Astrocyte (in vitro differentiated cells and primary cell): ENCODE measurements around the gene PDGFD.

ENCODE experiments used
- EZH2 ChIP-seq: IDR thresholded peaks from 2 replicates; pipeline ENCODE4 v1.6.1; 2012; ENCODE audit warnings: mild to moderate bottlenecking, low read length, inconsistent platforms; ENCODE audit not compliant: insufficient read depth
- TF ChIP-seq, protein P1 (sequence below): IDR thresholded peaks from 2 replicates; pipeline ENCODE4 v1.5.1; 2011; ENCODE audit warnings: low read depth, mild to moderate bottlenecking, inconsistent platforms, low read length, moderate library complexity; ENCODE audit not compliant: insufficient read depth

DNA sequence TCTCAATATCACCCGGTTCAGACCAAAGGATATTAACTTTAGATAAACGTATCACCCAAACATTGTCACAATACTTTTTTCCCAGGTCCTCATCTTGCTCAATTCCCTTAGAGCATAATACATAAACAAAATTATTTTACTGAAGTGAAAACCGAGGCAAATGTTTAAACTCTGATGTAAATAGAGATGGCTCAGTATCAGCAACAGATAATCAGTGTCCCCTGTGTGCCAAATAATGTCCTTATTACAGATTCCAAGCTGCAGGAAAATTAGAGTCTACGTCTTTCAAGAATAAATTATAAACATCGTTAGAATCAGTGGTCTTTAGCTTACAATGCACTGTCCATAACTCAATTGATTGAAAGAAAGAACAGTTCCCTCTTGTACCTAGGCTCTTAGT lies 77.3 kb downstream of the PDGFD start:
- TF ChIP-seq, protein P1, sequence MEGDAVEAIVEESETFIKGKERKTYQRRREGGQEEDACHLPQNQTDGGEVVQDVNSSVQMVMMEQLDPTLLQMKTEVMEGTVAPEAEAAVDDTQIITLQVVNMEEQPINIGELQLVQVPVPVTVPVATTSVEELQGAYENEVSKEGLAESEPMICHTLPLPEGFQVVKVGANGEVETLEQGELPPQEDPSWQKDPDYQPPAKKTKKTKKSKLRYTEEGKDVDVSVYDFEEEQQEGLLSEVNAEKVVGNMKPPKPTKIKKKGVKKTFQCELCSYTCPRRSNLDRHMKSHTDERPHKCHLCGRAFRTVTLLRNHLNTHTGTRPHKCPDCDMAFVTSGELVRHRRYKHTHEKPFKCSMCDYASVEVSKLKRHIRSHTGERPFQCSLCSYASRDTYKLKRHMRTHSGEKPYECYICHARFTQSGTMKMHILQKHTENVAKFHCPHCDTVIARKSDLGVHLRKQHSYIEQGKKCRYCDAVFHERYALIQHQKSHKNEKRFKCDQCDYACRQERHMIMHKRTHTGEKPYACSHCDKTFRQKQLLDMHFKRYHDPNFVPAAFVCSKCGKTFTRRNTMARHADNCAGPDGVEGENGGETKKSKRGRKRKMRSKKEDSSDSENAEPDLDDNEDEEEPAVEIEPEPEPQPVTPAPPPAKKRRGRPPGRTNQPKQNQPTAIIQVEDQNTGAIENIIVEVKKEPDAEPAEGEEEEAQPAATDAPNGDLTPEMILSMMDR = no peak
- no peak for TF ChIP-seq EZH2
